K562 (cell line): Measurements from ENCODE around the gene CNTN5. TPM values are rescaled to one million over a fixed set of nuclear protein-coding genes. Genes with fewer than 3 reads are reported as not detected.

Source experiments
- ATAC-seq: fragments of 200-7000 bp; cut with Tn5 transposase; 3 replicates; pipeline ENCODE4 v1.9.1; 2020; ENCODE audit warnings: moderate library complexity
- BruUV-seq: library from RNA; stranded (reverse); fragments of 400-500 nt; replicated peaks from 2 replicates; lab custom pipeline; 2021; lab: Mats Ljungman, UMichigan
- CTCF ChIA-PET: fragments of 300-600 bp; formaldehyde crosslinking; extraction: SDS; loops from one replicate; lab custom pipeline; 2021; ENCODE audit warnings: low intra/inter-chr PET ratio; lab: Yijun Ruan, JAX
- POLR2A ChIA-PET: fragments of 300-600, 350-650 bp; sonication (Branson Sonifier 250); formaldehyde crosslinking; extraction: SDS; loops from one replicate; lab custom pipeline; 2021; ENCODE audit warnings: antibody characterized with exemption, inconsistent platforms; lab: Yijun Ruan, JAX
- DNase-seq, 4 experiments: peaks; one replicate each; pipeline versions ENCODE4 v3.0.0 to v3.0.0-alpha.2; 2011 to 2018; ENCODE audit warnings: low spot score in 3 of 4, mixed read lengths in 3 of 4; ENCODE audit errors: extremely low read depth in 1 of 4
- FAIRE-seq: peaks from 2 replicates; lab custom pipeline; 2011; peaks lifted over from hg19 to GRCh38; lab: Jason Lieb, UNC
- H2AFZ ChIP-seq: 2 replicates; pipeline ENCODE4 v1.6.0; 2011; ENCODE audit warnings: low read depth, low read length, control low read depth, inconsistent platforms
- H3K27ac ChIP-seq: fragments of 200-600 bp; 3 replicates; pipeline ENCODE4 v1.8.0; 2011; ENCODE audit warnings: low read depth, mild to moderate bottlenecking, control low read depth, inconsistent platforms, low read length, moderate library complexity, mixed read lengths; ENCODE audit errors: extremely low read depth
- H3K27me3 ChIP-seq, 2 experiments: fragments of 300-600 bp in 1 of 2; 2 replicates in 1 of 2; 3 replicates in 1 of 2; pipeline versions ENCODE4 v1.6.0 to v1.8.0; 2011; ENCODE audit warnings: inconsistent platforms in 2 of 2, low read length in 2 of 2, mild to moderate bottlenecking in 1 of 2, mixed read lengths in 1 of 2, moderate library complexity in 1 of 2; ENCODE audit not compliant: control insufficient read depth in 2 of 2, insufficient read depth in 2 of 2
- H3K36me3 ChIP-seq: fragments of 300-600 bp; 3 replicates; pipeline ENCODE4 v1.8.0; 2011; ENCODE audit warnings: mild to moderate bottlenecking, low read length, inconsistent platforms; ENCODE audit not compliant: control insufficient read depth, insufficient read depth
- H3K4me1 ChIP-seq, 2 experiments: fragments of 200-600 bp in 1 of 2; replicated peaks in 1 of 2; 2 replicates in 1 of 2; 3 replicates in 1 of 2; pipeline versions ENCODE4 v1.5.1 to v1.8.0; 2011; ENCODE audit warnings: inconsistent platforms in 2 of 2, low read length in 2 of 2, mild to moderate bottlenecking in 1 of 2, mixed read lengths in 1 of 2, moderate library complexity in 1 of 2; ENCODE audit not compliant: control insufficient read depth in 2 of 2, insufficient read depth in 2 of 2
- H3K4me2 ChIP-seq: 2 replicates; pipeline ENCODE4 v1.6.1; 2011; ENCODE audit warnings: low read length, control low read depth, inconsistent platforms, mixed read lengths; ENCODE audit not compliant: insufficient read depth
- H3K4me3 ChIP-seq: fragments of 200-600 bp; sonication (generic), shearing (Covaris generic); 2 replicates; pipeline ENCODE4 v1.5.1; 2016; ENCODE audit warnings: control low read depth, inconsistent platforms
- H3K79me2 ChIP-seq: fragments of 200-600 bp; 3 replicates; pipeline ENCODE4 v1.8.0; 2011; ENCODE audit warnings: low read length, inconsistent platforms; ENCODE audit not compliant: control insufficient read depth, insufficient read depth
- H3K9ac ChIP-seq, 2 experiments: 2 replicates each; pipeline versions ENCODE4 v1.6.0 to v1.6.1; 2011; ENCODE audit warnings: low read depth in 2 of 2, low read length in 2 of 2, control low read depth in 1 of 2, inconsistent platforms in 1 of 2, mild to moderate bottlenecking in 1 of 2, mixed read lengths in 1 of 2; ENCODE audit not compliant: insufficient read depth in 1 of 2
- H3K9me1 ChIP-seq: one replicate; pipeline ENCODE4 v1.6.0; 2011; ENCODE audit warnings: inconsistent platforms, mild to moderate bottlenecking, low read length, moderate library complexity; ENCODE audit not compliant: control insufficient read depth, insufficient read depth
- H3K9me3 ChIP-seq: replicated peaks from 2 replicates; pipeline ENCODE4 v1.5.1; 2011; ENCODE audit warnings: low read depth, low read length, inconsistent platforms; ENCODE audit not compliant: control insufficient read depth, insufficient read depth
- H4K20me1 ChIP-seq: replicated peaks from 2 replicates; pipeline ENCODE4 v1.6.1; 2011; ENCODE audit warnings: low read length, inconsistent platforms, mixed read lengths; ENCODE audit not compliant: control insufficient read depth, insufficient read depth
- DMBX1 ChIP-seq: fragments of 250-450 bp; sonication (Bioruptor Pico); IDR thresholded peaks from 2 replicates; pipeline ENCODE4 v1.8.0; 2022; ENCODE audit warnings: inconsistent platforms, mild to moderate bottlenecking, moderate library complexity, borderline replicate concordance
- PTRF ChIP-seq: fragments of 450-650 bp; IDR thresholded peaks from 2 replicates; pipeline ENCODE4 v1.6.1; 2016; ENCODE audit warnings: mild to moderate bottlenecking, missing genetic modification characterization, missing compliant biosample characterization
- SIX5 ChIP-seq, 2 experiments: IDR thresholded peaks; 2 replicates each; pipeline ENCODE4 v1.6.1; 2011; ENCODE audit warnings: low read length in 2 of 2, borderline replicate concordance in 1 of 2, low read depth in 1 of 2, mild to moderate bottlenecking in 1 of 2, moderate library complexity in 1 of 2; ENCODE audit not compliant: insufficient read depth in 1 of 2
- SMARCB1 ChIP-seq: IDR thresholded peaks from 2 replicates; pipeline ENCODE4 v1.6.1; 2011; ENCODE audit warnings: improper control_type of control experiment, low read depth; ENCODE audit not compliant: insufficient read length
- SRSF1 ChIP-seq: fragments of 200-400 bp; formaldehyde crosslinking; IDR thresholded peaks from 2 replicates; pipeline ENCODE4 v1.6.1; 2017; ENCODE audit warnings: mild to moderate bottlenecking, low read depth, low read length, moderate library complexity
- SUPT5H ChIP-seq: fragments of 450-650 bp; IDR thresholded peaks from 2 replicates; pipeline ENCODE4 v1.6.1; 2016
- WGBS: fragments of 100-300 bp; shearing (Covaris generic); methylation state at CpG from one replicate; pipeline ENCODE4 v1.1.6; 2016; ENCODE audit warnings: low coverage, mixed read lengths; ENCODE audit not compliant: insufficient coverage; ENCODE audit errors: missing lambda C conversion rate; 5-methylcytosine and 5-hydroxymethylcytosine counted together
- in situ Hi-C: fragments of 300-500 bp; cut with MboI; formaldehyde crosslinking; loops from 4 replicates; pipeline ENCODE4 v1.15.0; 2018; ENCODE audit warnings: inconsistent platforms, mixed read lengths
- intact Hi-C: fragments of 100-400 bp; cut with micrococcal nuclease; formaldehyde crosslinking; loops from 2 replicates; pipeline ENCODE4 v1.14.2; 2022
- polyA plus RNA-seq, 8 experiments: library from polyadenylated mRNA; depleted of rRNA in 4 of 8; stranded (reverse) in 5 of 8; unstranded in 3 of 8; fragments of >200 nt; fragmentation: Nextera tagmentation in 2 of 8; fragmentation: Illumina TruSeq in 1 of 8; extraction: Ambion mirVana in 2 of 8; extraction: Trizol in 1 of 8; gene quantifications; 2 replicates each; pipeline versions ENCODE4 v1.2.1 to v1.2.3, GENCODE V29; 2011 to 2014; ENCODE audit warnings: inconsistent platforms in 1 of 8, missing spikeins in 1 of 8
- total RNA-seq, 7 experiments: library from RNA; depleted of rRNA in 6 of 7; stranded (reverse); fragments of >200 nt in 6 of 7; fragmentation: Illumina TruSeq in 2 of 7; extraction: Trizol in 2 of 7; gene quantifications; 2 replicates each; pipeline versions ENCODE4 v1.2.1 to v1.2.3, GENCODE V29; 2011 to 2021; ENCODE audit warnings: low replicate concordance in 1 of 7
- TF ChIP-seq, protein P1 (sequence below): fragments of 250-450 bp; sonication (Bioruptor Pico); IDR thresholded peaks from 2 replicates; pipeline ENCODE4 v1.4.0; 2020; ENCODE audit warnings: mild to moderate bottlenecking

Gene CNTN5
- total and polyA plus RNA-seq, 9 of the 15 experiments (the other 6 are each of a cell fraction or from before 2014, with no cell fraction given): 0.03 TPM; not detected in 8

- ATAC-seq (no peak), FAIRE-seq (no peak)
- 0% methylated on average over 3 of the region's 3 CpGs for WGBS
These were observed 178.6 kb downstream of the CNTN5 start for GRCh38 chr11:99199341-99199740.

GRCh38 chr11:99200720-99201119 is 180.0 kb downstream of the CNTN5 start:
- POLR2A ChIA-PET: no interaction called here

More at GRCh38 chr11:99199341-99199740, 178.6 kb downstream of the CNTN5 start:
- CTCF ChIA-PET: no interaction called here
- no peak for DNase-seq
- Histone ChIP-seq H3K9me1 (no peaks in the 10 kb centered on the region), H3K36me3 (no peaks in the 10 kb centered on the region), H2AFZ (no peak overlapping the region), H3K9me3 (no peaks in the 10 kb centered on the region), H3K4me2 (no peak overlapping the region), H3K4me3 (no peak overlapping the region), H3K27me3 (no peaks in the 10 kb centered on the region), H3K79me2 (no peaks in the 10 kb centered on the region), H3K4me1 (no peaks in the 10 kb centered on the region), H3K9ac (no peak overlapping the region), H4K20me1 (no peaks in the 10 kb centered on the region), H3K27ac (no peak overlapping the region)
- BruUV-seq: no TSS peak
- intact Hi-C loops: no loop called here
- POLR2A ChIA-PET: no interaction called here
- in situ Hi-C loops: no loop called here
- no peak for TF ChIP-seq SIX5 (IDR thresholded peaks at IDR 0.05; ENCODE audit: borderline replicate concordance in 1 of 2, insufficient read depth in 1 of 2, low read depth in 1 of 2, low read length in 2 of 2)

More at GRCh38 chr11:99200720-99201119, 180.0 kb downstream of the CNTN5 start:
- Histone ChIP-seq H3K4me3 (no peak overlapping the region), H2AFZ (no peak overlapping the region), H3K9me3 (no peaks in the 10 kb centered on the region), H3K27ac (no peak overlapping the region), H4K20me1 (no peaks in the 10 kb centered on the region), H3K4me2 (no peak overlapping the region), H3K4me1 (no peaks in the 10 kb centered on the region), H3K9me1 (no peaks in the 10 kb centered on the region), H3K79me2 (no peaks in the 10 kb centered on the region), H3K27me3 (no peaks in the 10 kb centered on the region), H3K9ac (no peak overlapping the region), H3K36me3 (no peaks in the 10 kb centered on the region)
- no TSS peak for BruUV-seq
- ATAC-seq: no peak
- WGBS: 0% methylated on average over 2 of the region's 3 CpGs
- TF ChIP-seq DMBX1: no peak
- TF ChIP-seq, protein P1, sequence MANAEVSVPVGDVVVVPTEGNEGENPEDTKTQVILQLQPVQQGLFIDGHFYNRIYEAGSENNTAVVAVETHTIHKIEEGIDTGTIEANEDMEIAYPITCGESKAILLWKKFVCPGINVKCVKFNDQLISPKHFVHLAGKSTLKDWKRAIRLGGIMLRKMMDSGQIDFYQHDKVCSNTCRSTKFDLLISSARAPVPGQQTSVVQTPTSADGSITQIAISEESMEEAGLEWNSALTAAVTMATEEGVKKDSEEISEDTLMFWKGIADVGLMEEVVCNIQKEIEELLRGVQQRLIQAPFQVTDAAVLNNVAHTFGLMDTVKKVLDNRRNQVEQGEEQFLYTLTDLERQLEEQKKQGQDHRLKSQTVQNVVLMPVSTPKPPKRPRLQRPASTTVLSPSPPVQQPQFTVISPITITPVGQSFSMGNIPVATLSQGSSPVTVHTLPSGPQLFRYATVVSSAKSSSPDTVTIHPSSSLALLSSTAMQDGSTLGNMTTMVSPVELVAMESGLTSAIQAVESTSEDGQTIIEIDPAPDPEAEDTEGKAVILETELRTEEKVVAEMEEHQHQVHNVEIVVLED (CRISPR knock-in tag): no peak
- no peak for TF ChIP-seq PTRF (tag)
- no peak for TF ChIP-seq SRSF1
- no peak for TF ChIP-seq SMARCB1
- no peak for TF ChIP-seq SUPT5H
- CTCF ChIA-PET: no interaction called here
- FAIRE-seq: no peak
- in situ Hi-C loops (no loop called here), intact Hi-C loops (no loop called here)
- DNase-seq: no peak
